ENCODE results near the gene RFESD. TPM values are rescaled to one million over a fixed set of nuclear protein-coding genes. Genes with fewer than 3 reads are reported as not detected.
A peak's percentile ranks its signal among the peaks of the same experiment; 100 is the strongest.

The RFESD gene
- total and polyA plus RNA-seq, 2 of the 8 experiments (the other 6 are each of a cell fraction or from before 2014, with no cell fraction given) = 1.7 to 2.0 TPM

DNA sequence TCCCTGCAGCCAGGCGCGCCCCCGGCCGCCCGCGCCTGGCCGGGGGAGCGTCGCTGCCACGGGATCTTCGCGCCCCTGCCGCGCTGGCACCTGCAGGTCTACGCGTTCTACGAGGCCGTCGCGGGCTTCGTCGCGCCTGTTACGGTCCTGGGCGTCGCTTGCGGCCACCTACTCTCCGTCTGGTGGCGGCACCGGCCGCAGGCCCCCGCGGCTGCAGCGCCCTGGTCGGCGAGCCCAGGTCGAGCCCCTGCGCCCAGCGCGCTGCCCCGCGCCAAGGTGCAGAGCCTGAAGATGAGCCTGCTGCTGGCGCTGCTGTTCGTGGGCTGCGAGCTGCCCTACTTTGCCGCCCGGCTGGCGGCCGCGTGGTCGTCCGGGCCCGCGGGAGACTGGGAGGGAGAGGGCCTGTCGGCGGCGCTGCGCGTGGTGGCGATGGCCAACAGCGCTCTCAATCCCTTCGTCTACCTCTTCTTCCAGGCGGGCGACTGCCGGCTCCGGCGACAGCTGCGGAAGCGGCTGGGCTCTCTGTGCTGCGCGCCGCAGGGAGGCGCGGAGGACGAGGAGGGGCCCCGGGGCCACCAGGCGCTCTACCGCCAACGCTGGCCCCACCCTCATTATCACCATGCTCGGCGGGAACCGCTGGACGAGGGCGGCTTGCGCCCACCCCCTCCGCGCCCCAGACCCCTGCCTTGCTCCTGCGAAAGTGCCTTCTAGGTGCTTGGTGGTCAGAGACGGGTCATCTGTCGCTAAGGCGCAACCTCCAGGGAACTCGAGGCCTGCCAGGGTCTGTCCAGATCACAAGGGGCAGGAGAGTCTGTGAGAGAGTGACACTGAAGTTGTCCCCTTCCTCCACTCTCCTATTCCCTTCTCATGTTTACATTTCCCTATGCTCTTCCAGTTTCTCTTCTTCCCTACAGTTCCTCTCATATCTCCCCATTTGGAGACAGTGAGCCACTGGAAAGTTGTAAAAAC is 25.4 kb upstream of the RFESD start (continued):
- TF ChIP-seq KDM1A (IDR thresholded peaks at IDR 0.05; ENCODE audit: borderline replicate concordance, low read length) (no peak), SUZ12 (IDR thresholded peaks at IDR 0.05; ENCODE audit: low read length) (peak; percentile 50; the same call in 1 of the 2 replicates), SIX5 (IDR thresholded peaks at IDR 0.05; ENCODE audit: low read depth, low read length) (no peak), SIRT6 (IDR thresholded peaks at IDR 0.05; ENCODE audit: low read length) (no peak), KDM5A (IDR thresholded peaks at IDR 0.05; ENCODE audit: low read length) (no peak), CHD2 (IDR thresholded peaks at IDR 0.05; ENCODE audit: low read length) (no peak), CBX8 (IDR thresholded peaks at IDR 0.05; ENCODE audit: borderline replicate concordance, low read depth, low read length) (no peak), NANOG (IDR thresholded peaks at IDR 0.05; ENCODE audit: insufficient read depth, low read depth, low read length, poor library complexity, severe bottlenecking) (no peak), BCL11A (IDR thresholded peaks at IDR 0.05; ENCODE audit: low read depth in 2 of 2, low read length in 2 of 2) (no peak), ZNF274 (IDR thresholded peaks at IDR 0.05; ENCODE audit: borderline replicate concordance, extremely low read depth, low read length) (no peak), ASH2L (IDR thresholded peaks at IDR 0.05; ENCODE audit: low read length) (peak; percentile 68), TCF12 (IDR thresholded peaks at IDR 0.05; ENCODE audit: low read depth, low read length) (no peak)
- TF ChIP-seq, protein P1, sequence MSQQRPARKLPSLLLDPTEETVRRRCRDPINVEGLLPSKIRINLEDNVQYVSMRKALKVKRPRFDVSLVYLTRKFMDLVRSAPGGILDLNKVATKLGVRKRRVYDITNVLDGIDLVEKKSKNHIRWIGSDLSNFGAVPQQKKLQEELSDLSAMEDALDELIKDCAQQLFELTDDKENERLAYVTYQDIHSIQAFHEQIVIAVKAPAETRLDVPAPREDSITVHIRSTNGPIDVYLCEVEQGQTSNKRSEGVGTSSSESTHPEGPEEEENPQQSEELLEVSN (IDR thresholded peaks at IDR 0.05) = peak; percentile 99

Data from H1 (cell line).